ENCODE results near the gene AQP12A.

- TF ChIP-seq POLR2A (IDR thresholded peaks at IDR 0.05; ENCODE audit: low read depth) (no peak), CTCF (IDR thresholded peaks at IDR 0.05) (no peak)
These were observed 29.3 kb downstream of the AQP12A start for GRCh38 chr2:240720686-240721595.

Measured in esophagus muscularis mucosa (tissue), 3 donors.